ENCODE data around the gene MICU2. TPM values are rescaled to one million over a fixed set of nuclear protein-coding genes. Genes with fewer than 3 reads are reported as not detected.
"Not testable (repeated sequence)": the region's sequence is repeated elsewhere in the genome, so short reads cannot be mapped to it uniquely, and the experiment has no call there.

The MICU2 gene
- total and polyA plus RNA-seq, 2 donors (not counting 3 experiments of a cell fraction or from before 2014, with no cell fraction given): 24.0 to 36.7 TPM

GRCh38 chr13:21590231-21590630 is 13.7 kb downstream of the MICU2 start:
- ChIA-PET POLR2A (no interaction called here), CTCF (interaction anchor here (1.1 kb wide), 1 partner anchor 11 kb away, joined by 3 read pairs; no protein-coding TSS in a partner anchor)
- H3K9me3 ChIP-seq (replicated peaks; ENCODE audit: control insufficient read depth, insufficient read depth, low read length): no peaks in the 10 kb centered on the region
- H4K20me1 ChIP-seq (replicated peaks; ENCODE audit: control insufficient read depth, extremely low read depth, insufficient read depth, low read length): no peaks in the 10 kb centered on the region
- intact Hi-C loops (cut with micrococcal nuclease) (no loop called here), dilution Hi-C loops (cut with MboI; ENCODE audit: extremely low pct_ligation_motif_present, low sequenced_read_pairs) (no loop called here)
- H3K36me3 ChIP-seq (ENCODE audit: control insufficient read depth in 2 of 2, extremely low read depth in 1 of 2, insufficient read depth in 2 of 2, low read length in 2 of 2): no peaks in the 10 kb centered on the region
- FAIRE-seq (no peak), DNase-seq (ENCODE audit: low read depth, low spot score) (no peak)
- no peak overlapping the region for H3K4me3 ChIP-seq (replicated peaks in 1 of 3; ENCODE audit: insufficient read depth in 1 of 3, low read depth in 1 of 3, low read length in 3 of 3)
- H3K27me3 ChIP-seq (ENCODE audit: control insufficient read depth in 2 of 2, insufficient read depth in 2 of 2, low read length in 2 of 2): no peaks in the 10 kb centered on the region
- peaks cover 44% of the 10 kb centered on the region for H3K79me2 ChIP-seq (ENCODE audit: control insufficient read depth, insufficient read depth, low read length)
- TF ChIP-seq, protein P1, sequence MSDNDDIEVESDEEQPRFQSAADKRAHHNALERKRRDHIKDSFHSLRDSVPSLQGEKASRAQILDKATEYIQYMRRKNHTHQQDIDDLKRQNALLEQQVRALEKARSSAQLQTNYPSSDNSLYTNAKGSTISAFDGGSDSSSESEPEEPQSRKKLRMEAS (IDR thresholded peaks at IDR 0.05; ENCODE audit: insufficient read depth, insufficient read length): no peak
- TF ChIP-seq POLR2AphosphoS5 (IDR thresholded peaks at IDR 0.05; ENCODE audit: insufficient read depth, low read depth, low read length): no peak
- TF ChIP-seq JUN (IDR thresholded peaks at IDR 0.05; ENCODE audit: borderline replicate concordance, insufficient read depth, insufficient read length, low read depth): no peak
- no peak for TF ChIP-seq CTCF (IDR thresholded peaks at IDR 0.05; ENCODE audit: extremely low read depth in 1 of 2, insufficient read depth in 1 of 2, low read depth in 1 of 2, low read length in 2 of 2)
- no peak for TF ChIP-seq MYC (IDR thresholded peaks at IDR 0.05; ENCODE audit: low read depth, low read length)
- TF ChIP-seq POLR2A (IDR thresholded peaks at IDR 0.05; ENCODE audit: low read depth, low read length): no peak
- H3K4me2 ChIP-seq (ENCODE audit: insufficient read depth, low read length): no peak overlapping the region
- H3K9ac ChIP-seq (replicated peaks; ENCODE audit: extremely low read depth, insufficient read depth, low read length): no peak overlapping the region
- peaks cover 22% of the 10 kb centered on the region for H3K4me1 ChIP-seq (ENCODE audit: control insufficient read depth, extremely low read depth, insufficient read depth, low read length)
- H3K9me1 ChIP-seq (replicated peaks; ENCODE audit: control insufficient read depth, extremely low read depth, insufficient read depth, low read length): no peaks in the 10 kb centered on the region
- no peak overlapping the region for H2AFZ ChIP-seq (ENCODE audit: low read depth, low read length)
- no peak overlapping the region for H3K27ac ChIP-seq (ENCODE audit: insufficient read depth, low read depth, low read length)
- no TSS peak for BruUV-seq (replicated peaks)

GRCh38 chr13:21589510-21589909 is 14.5 kb downstream of the MICU2 start:
- Histone ChIP-seq H3K4me1 (ENCODE audit: control insufficient read depth, extremely low read depth, insufficient read depth, low read length) (peaks cover 22% of the 10 kb centered on the region), H3K79me2 (ENCODE audit: control insufficient read depth, insufficient read depth, low read length) (peaks cover 45% of the 10 kb centered on the region)
- POLR2A ChIA-PET; BruUV-seq (replicated peaks); H3K9ac ChIP-seq (replicated peaks; ENCODE audit: extremely low read depth, insufficient read depth, low read length); dilution Hi-C loops (cut with MboI; ENCODE audit: extremely low pct_ligation_motif_present, low sequenced_read_pairs); H4K20me1 ChIP-seq (replicated peaks; ENCODE audit: control insufficient read depth, extremely low read depth, insufficient read depth, low read length); H3K4me2 ChIP-seq (ENCODE audit: insufficient read depth, low read length); H3K27ac ChIP-seq (ENCODE audit: insufficient read depth, low read depth, low read length); H2AFZ ChIP-seq (ENCODE audit: low read depth, low read length); FAIRE-seq; DNase-seq (ENCODE audit: low read depth, low spot score); H3K4me3 ChIP-seq (replicated peaks in 1 of 3; ENCODE audit: insufficient read depth in 1 of 3, low read depth in 1 of 3, low read length in 3 of 3); H3K36me3 ChIP-seq (ENCODE audit: control insufficient read depth in 2 of 2, extremely low read depth in 1 of 2, insufficient read depth in 2 of 2, low read length in 2 of 2); H3K27me3 ChIP-seq (ENCODE audit: control insufficient read depth in 2 of 2, insufficient read depth in 2 of 2, low read length in 2 of 2); H3K9me1 ChIP-seq (replicated peaks; ENCODE audit: control insufficient read depth, extremely low read depth, insufficient read depth, low read length); H3K9me3 ChIP-seq (replicated peaks; ENCODE audit: control insufficient read depth, insufficient read depth, low read length): not testable (repeated sequence)
- CTCF ChIA-PET: interaction anchor here (1.5 kb wide), 1 partner anchor 49 kb away, joined by 5 read pairs; no protein-coding TSS in a partner anchor
- intact Hi-C loops (cut with micrococcal nuclease): loop anchor here (2.0 kb wide), 1 partner anchor 13 kb away; no protein-coding TSS in a partner anchor

All from endothelial cell of umbilical vein (primary cell).